ENCODE results near the gene TNFSF13.

The TNFSF13 gene

GRCh38 chr17:7558544-7559319 lies at the start of gene TNFSF13:
Gene TNFSF13, plus strand, starts transcription at chr17:7558750. Its CDS starts 290 bp downstream, at chr17:7559040.
- DNase-seq = peak; percentile 90

- no peak for DNase-seq
Observed at GRCh38 chr17:7508846-7509245, 49.7 kb upstream of the TNFSF13 start.

- DNase-seq = no peak
Observed at GRCh38 chr17:7509937-7510336, 48.6 kb upstream of the TNFSF13 start.

GRCh38 chr17:7511108-7511507 lies 47.4 kb upstream of the TNFSF13 start:
- DNase-seq = no peak

- DNase-seq = no peak
Observed at GRCh38 chr17:7512105-7512504, 46.4 kb upstream of the TNFSF13 start.

- DNase-seq = no peak
Observed at GRCh38 chr17:7512824-7513540, 45.6 kb upstream of the TNFSF13 start.

GRCh38 chr17:7513850-7514419 lies 44.6 kb upstream of the TNFSF13 start:
- no peak for DNase-seq

- DNase-seq = peak; percentile 24
Observed at GRCh38 chr17:7515911-7516610, 42.5 kb upstream of the TNFSF13 start.

- peak; percentile 70 for DNase-seq
Observed at GRCh38 chr17:7523033-7523432, 35.5 kb upstream of the TNFSF13 start.

GRCh38 chr17:7528842-7529241 lies 29.7 kb upstream of the TNFSF13 start:
- no peak for DNase-seq

- no peak for DNase-seq
Observed at GRCh38 chr17:7530023-7530900, 28.3 kb upstream of the TNFSF13 start.

- no peak for DNase-seq
Observed at GRCh38 chr17:7538050-7538449, 20.5 kb upstream of the TNFSF13 start.

GRCh38 chr17:7538891-7539545 lies 19.5 kb upstream of the TNFSF13 start:
- no peak for DNase-seq

- no peak for DNase-seq
Observed at GRCh38 chr17:7541074-7541621, 17.4 kb upstream of the TNFSF13 start.

GRCh38 chr17:7544911-7545310 lies 13.6 kb upstream of the TNFSF13 start:
- no peak for DNase-seq

- peak; percentile 72 for DNase-seq
Observed at GRCh38 chr17:7548585-7549400, 9.8 kb upstream of the TNFSF13 start, which contains the start of gene TNFSF12. Gene TNFSF12, plus strand, starts transcription at chr17:7549058. Its CDS starts 96 bp downstream, at chr17:7549154.

GRCh38 chr17:7549401-7550055 lies 9.0 kb upstream of the TNFSF13 start:
- DNase-seq = no peak

- DNase-seq = no peak
Observed at GRCh38 chr17:7550344-7550743, 8.2 kb upstream of the TNFSF13 start.

GRCh38 chr17:7551396-7551795 lies 7.2 kb upstream of the TNFSF13 start:
- DNase-seq = no peak

- DNase-seq = peak; percentile 85
Observed at GRCh38 chr17:7552621-7553051, 5.9 kb upstream of the TNFSF13 start.

All from hematopoietic multipotent progenitor cell treated with erythropoietin and hydrocortisone succinate and interleukin-3 and kit ligand, for 4 days (in vitro differentiated cells).